ENCODE results near the gene LCLAT1. TPM values are rescaled to one million over a fixed set of nuclear protein-coding genes. Genes with fewer than 3 reads are reported as not detected.

LCLAT1 gene
- total and polyA plus RNA-seq, 2 donors (not counting 1 experiment from before 2014, with no cell fraction given) = 5.1 to 21.9 TPM

DNA sequence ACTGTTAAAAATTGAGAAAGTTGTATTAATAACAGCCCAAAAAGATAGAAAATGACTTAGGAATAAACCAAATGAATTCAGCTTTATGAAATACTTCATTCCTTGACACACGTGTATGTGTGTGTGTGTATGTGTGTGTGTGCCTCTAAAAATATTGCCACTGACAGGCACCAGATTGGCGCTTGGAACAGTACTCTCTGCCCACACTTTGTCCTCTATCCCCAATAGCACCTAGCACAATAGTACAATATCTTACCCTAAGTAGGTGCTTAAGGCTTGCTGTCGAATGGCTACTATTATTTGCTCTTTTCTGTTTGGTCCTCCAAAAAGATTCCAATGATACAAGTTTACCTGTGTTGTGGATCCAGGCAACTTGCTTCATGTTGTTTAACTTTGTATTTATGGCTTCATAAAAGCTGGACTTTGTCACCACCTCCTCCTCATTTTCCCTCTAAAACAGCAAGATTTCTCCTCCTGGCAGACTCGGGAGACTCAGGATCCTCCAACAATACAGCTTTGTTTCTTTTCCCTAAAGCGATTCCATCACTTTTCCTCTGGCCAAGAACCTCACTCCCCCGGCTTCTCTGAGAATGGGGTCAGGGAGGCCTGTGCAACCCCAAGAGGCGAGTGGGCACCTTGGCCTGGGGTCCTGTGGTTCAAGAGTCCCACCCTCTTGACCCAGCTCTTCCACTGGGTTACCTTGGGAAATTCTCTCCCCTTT lies 43.3 kb upstream of the LCLAT1 start:
- no peaks in the 10 kb centered on the region for H3K9me3 ChIP-seq (ENCODE audit: control extremely low read depth in 1 of 3, control insufficient read depth in 2 of 3, insufficient read depth in 1 of 3, low read length in 2 of 3)
- TF ChIP-seq, protein P1, sequence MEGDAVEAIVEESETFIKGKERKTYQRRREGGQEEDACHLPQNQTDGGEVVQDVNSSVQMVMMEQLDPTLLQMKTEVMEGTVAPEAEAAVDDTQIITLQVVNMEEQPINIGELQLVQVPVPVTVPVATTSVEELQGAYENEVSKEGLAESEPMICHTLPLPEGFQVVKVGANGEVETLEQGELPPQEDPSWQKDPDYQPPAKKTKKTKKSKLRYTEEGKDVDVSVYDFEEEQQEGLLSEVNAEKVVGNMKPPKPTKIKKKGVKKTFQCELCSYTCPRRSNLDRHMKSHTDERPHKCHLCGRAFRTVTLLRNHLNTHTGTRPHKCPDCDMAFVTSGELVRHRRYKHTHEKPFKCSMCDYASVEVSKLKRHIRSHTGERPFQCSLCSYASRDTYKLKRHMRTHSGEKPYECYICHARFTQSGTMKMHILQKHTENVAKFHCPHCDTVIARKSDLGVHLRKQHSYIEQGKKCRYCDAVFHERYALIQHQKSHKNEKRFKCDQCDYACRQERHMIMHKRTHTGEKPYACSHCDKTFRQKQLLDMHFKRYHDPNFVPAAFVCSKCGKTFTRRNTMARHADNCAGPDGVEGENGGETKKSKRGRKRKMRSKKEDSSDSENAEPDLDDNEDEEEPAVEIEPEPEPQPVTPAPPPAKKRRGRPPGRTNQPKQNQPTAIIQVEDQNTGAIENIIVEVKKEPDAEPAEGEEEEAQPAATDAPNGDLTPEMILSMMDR (IDR thresholded peaks at IDR 0.05) = no peak
- no peak for TF ChIP-seq EZH2 (IDR thresholded peaks at IDR 0.05; ENCODE audit: borderline replicate concordance, insufficient read depth, low read depth, low read length, poor library complexity, severe bottlenecking)
- WGBS (ENCODE audit: insufficient coverage) = 95% methylated on average over 6 of the region's 7 CpGs
- peaks cover 9% of the 10 kb centered on the region for H3K4me1 Mint-ChIP-seq
- H3K27ac ChIP-seq (ENCODE audit: low read length in 2 of 2) = no peak overlapping the region
- H3K4me3 Mint-ChIP-seq = no peak overlapping the region
- CTCF ChIA-PET = interaction anchor here (1.2 kb wide), 1 partner anchor 307 kb away, joined by 3 read pairs; no protein-coding TSS in a partner anchor
- H3K27ac Mint-ChIP-seq = no peak overlapping the region
- H3K36me3 ChIP-seq (replicated peaks in 1 of 2; ENCODE audit: control extremely low read depth in 1 of 2, control insufficient read depth in 1 of 2, extremely low read depth in 1 of 2, insufficient read depth in 2 of 2, low read length in 1 of 2) = no peaks in the 10 kb centered on the region
- H3K27me3 ChIP-seq (replicated peaks in 1 of 4; ENCODE audit: control extremely low read depth in 1 of 4, control insufficient read depth in 3 of 4, insufficient read depth in 4 of 4, low read length in 3 of 4) = no peaks in the 10 kb centered on the region
- H3K9me3 Mint-ChIP-seq (ENCODE audit: insufficient read depth) = no peaks in the 10 kb centered on the region
- H3K27me3 Mint-ChIP-seq = no peaks in the 10 kb centered on the region
- intact Hi-C loops (cut with micrococcal nuclease) = no loop called here
- DNase-seq = no peak
- no peak for ATAC-seq (ENCODE audit: low read depth)
- H3K9ac ChIP-seq (ENCODE audit: low read length) = no peak overlapping the region
- no peaks in the 10 kb centered on the region for H3K79me2 ChIP-seq (ENCODE audit: control insufficient read depth, insufficient read depth, low read length)
- H3K4me1 ChIP-seq (ENCODE audit: control insufficient read depth in 2 of 2, insufficient read depth in 2 of 2, low read length in 2 of 2) = peaks cover 6 to 8% of the 10 kb centered on the region in 2 donors
- H3K4me3 ChIP-seq (ENCODE audit: control extremely low read depth in 1 of 5, extremely low read depth in 1 of 5, insufficient read depth in 1 of 5, low read depth in 2 of 5, low read length in 4 of 5) = no peak overlapping the region
- POLR2A ChIA-PET = no interaction called here
- H4K20me1 ChIP-seq (ENCODE audit: control insufficient read depth, insufficient read depth, low read length, poor library complexity, severe bottlenecking) = no peaks in the 10 kb centered on the region
- H2AFZ ChIP-seq (ENCODE audit: insufficient read depth, low read depth, low read length, poor library complexity, severe bottlenecking) = no peak overlapping the region
- no peak overlapping the region for H3K4me2 ChIP-seq (replicated peaks; ENCODE audit: low read depth, low read length, poor library complexity, severe bottlenecking)

All from B cell (primary cell).